Right kidney (tissue), 1 donor: Measurements from ENCODE around the gene TMEM255B.
"Not testable (repeated sequence)": the region's sequence is repeated elsewhere in the genome, so short reads cannot be mapped to it uniquely, and the experiment has no call there.

Source experiments
- DNase-seq: peaks from one replicate; pipeline ENCODE4 v3.0.0-alpha.2; 2016

TMEM255B gene

GRCh38 chr13:113817860-113818691 lies 59.0 kb downstream of the TMEM255B start:
- DNase-seq, result no peak

GRCh38 chr13:113818700-113819295 lies 59.8 kb downstream of the TMEM255B start:
- DNase-seq, result no peak

- no peak for DNase-seq
Observed at GRCh38 chr13:113819341-113819730, 60.3 kb downstream of the TMEM255B start.

GRCh38 chr13:113819731-113820715 lies 61.0 kb downstream of the TMEM255B start:
- no peak for DNase-seq

- peak; percentile 61 for DNase-seq
Observed at GRCh38 chr13:113820813-113821651, 62.0 kb downstream of the TMEM255B start.

- DNase-seq, result no peak
Observed at GRCh38 chr13:113821847-113822246, 62.8 kb downstream of the TMEM255B start.

- no peak for DNase-seq
Observed at GRCh38 chr13:113822266-113822665, 63.2 kb downstream of the TMEM255B start.

- DNase-seq, result no peak
Observed at GRCh38 chr13:113822956-113823744, 64.1 kb downstream of the TMEM255B start.

- DNase-seq, result no peak
Observed at GRCh38 chr13:113823771-113824170, 64.7 kb downstream of the TMEM255B start.

- DNase-seq, result no peak
Observed at GRCh38 chr13:113825841-113826240, 66.8 kb downstream of the TMEM255B start.

GRCh38 chr13:113826446-113826845 lies 67.4 kb downstream of the TMEM255B start:
- DNase-seq, result not testable (repeated sequence)

- DNase-seq, result no peak
Observed at GRCh38 chr13:113827021-113827420, 68.0 kb downstream of the TMEM255B start.

- DNase-seq, result no peak
Observed at GRCh38 chr13:113828282-113828825, 69.3 kb downstream of the TMEM255B start.

- DNase-seq, result not testable (repeated sequence)
Observed at GRCh38 chr13:113830426-113830950, 71.5 kb downstream of the TMEM255B start.

- DNase-seq, result no peak
Observed at GRCh38 chr13:113831061-113831460, 72.0 kb downstream of the TMEM255B start.

GRCh38 chr13:113832205-113832604 lies 73.2 kb downstream of the TMEM255B start:
- DNase-seq, result no peak

- DNase-seq, result no peak
Observed at GRCh38 chr13:113832631-113833030, 73.6 kb downstream of the TMEM255B start.

GRCh38 chr13:113833111-113833830 lies 74.2 kb downstream of the TMEM255B start:
- DNase-seq, result no peak

GRCh38 chr13:113834006-113834405 lies 75.0 kb downstream of the TMEM255B start:
- DNase-seq, result not testable (repeated sequence)
